Measurements from ENCODE around the gene ZNF879.

DNA sequence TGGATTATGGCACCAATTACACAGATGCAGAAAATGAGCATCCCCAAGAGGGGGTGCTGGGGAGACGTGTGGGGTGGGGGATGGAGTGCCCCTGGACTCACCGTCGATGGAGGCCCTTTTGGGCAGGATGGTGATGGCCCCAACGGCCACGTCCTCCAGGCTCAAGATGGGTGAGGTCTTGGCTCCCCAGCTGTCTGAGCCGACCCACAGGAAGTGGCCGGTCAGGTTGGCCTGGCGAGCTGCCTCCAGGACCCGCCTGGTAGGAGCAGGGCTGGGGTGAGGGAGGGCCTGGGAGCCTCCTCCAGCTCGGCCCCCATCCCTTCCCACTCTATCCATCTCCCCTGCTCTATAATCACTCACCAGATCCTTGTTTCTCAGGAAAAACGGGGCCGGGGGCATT is 33.1 kb upstream of the ZNF879 start:
- no peak for TF ChIP-seq CTCF (conservative IDR thresholded peaks at IDR 0.05; ENCODE audit: low read length)
- no peak for TF ChIP-seq EZH2phosphoT487 (IDR thresholded peaks at IDR 0.05; ENCODE audit: borderline replicate concordance)
